Fibroblast of gingiva (primary cell): ENCODE results near the gene RGS6.
A peak's percentile ranks its signal among the peaks of the same experiment; 100 is the strongest.

ENCODE experiments used
- DNase-seq: peaks from one replicate; pipeline ENCODE4 v3.0.0-alpha.2; 2011; ENCODE audit warnings: low read depth

The RGS6 gene

DNA sequence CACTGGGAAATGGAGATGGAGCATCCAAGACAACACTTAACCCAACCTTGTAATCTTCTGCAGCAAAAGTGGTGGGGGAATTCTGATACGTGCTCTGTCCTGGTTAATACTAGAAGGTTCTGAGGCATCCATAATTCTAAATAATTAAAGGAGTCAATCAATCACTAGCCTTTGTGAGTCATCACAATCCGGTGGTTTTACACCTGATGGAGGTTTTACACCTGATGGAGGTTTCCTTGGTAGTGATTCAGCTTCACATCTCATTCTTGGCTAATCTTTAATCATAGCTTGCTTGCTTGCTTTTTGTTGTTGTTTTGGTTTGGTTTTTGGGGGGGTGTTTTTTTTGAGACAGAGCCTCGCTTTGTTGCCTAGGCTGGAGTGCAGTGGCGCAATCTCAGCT, 618.3 kb downstream of the RGS6 start:
- no peak for DNase-seq

GRCh38 chr14:72552236-72552635, 620.0 kb downstream of the RGS6 start:
- DNase-seq, result no peak

DNA sequence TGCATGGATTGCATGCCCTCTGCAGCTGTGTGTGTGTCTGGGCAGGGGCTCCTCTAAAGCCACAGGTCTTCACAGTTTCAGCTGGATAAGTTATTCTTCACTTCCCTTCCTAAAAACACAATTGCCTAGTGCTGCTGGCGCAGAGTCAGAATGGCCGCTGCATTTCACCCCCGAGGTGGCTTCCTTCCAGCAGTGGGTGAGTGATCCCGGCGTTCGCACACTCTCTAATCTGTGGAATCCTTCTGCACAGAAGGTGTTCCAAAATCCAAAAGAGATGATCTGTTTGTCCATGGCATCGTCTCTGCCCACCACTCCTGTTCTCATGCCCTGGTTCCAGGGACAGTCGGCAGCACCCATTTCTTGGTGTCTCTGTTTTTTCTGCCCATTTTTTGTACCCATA, 620.9 kb downstream of the RGS6 start:
- no peak for DNase-seq

DNA sequence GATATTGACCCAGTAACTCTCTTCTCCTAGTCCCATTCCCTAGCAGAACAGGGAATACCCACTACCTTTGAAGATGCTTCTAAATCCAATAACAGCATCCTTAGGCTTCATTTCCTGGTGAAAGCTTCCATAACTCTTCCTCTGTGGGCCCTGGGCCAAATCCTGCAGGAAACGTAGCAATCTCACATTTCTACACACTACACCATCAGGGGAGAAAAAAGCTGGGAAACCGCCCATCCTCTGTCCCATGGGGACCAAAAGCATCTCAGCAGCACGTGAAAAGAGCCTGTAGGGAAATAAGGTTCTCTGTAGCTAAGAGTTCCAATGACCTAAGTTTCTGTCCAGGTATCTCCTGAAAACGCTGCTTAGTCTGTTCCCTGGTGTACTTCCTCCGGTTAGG, 621.4 kb downstream of the RGS6 start:
- peak; percentile 24 for DNase-seq

- no peak for DNase-seq
Observed at GRCh38 chr14:72554401-72554800, 622.2 kb downstream of the RGS6 start.

- DNase-seq, result no peak
Observed at GRCh38 chr14:72554994-72555608, 622.9 kb downstream of the RGS6 start.

DNA sequence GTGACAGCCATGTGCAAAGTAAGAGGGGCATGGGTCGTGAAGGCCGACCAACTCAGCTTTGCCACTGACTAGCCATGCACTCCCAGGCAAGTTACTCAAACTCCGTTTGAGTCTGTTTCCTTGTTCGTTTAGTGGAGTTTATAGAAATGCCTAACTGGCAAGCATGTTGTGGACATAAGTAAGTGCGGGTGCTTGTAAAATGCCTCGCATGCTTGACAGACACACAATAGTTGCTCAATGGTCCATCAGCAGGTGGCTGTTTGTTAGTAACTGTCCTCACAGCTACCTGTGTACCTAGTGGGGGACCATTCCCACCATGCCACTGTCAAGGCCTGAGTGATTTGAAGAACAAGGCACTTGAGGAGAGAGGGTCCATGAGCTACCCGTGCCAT, 623.4 kb downstream of the RGS6 start:
- DNase-seq, result no peak

DNA sequence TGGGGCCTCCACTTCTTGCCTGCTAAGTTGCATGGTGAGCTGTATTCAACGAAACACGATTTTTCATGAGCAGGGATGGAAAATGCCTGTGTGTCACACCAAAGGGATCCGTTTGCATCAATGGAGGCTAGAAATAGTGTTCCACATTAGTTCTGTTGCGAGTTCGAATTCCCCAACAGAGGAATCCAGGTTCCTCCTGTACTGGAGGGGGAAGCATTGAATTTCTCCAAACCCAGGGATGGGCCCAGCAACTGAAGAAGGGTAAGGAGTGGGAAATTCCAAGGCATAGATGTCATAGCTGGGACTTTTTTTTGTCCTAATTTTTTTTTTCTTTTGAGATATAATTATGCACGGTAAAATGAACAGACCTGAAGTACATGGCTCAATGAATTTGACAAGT, 625.4 kb downstream of the RGS6 start:
- no peak for DNase-seq

DNA sequence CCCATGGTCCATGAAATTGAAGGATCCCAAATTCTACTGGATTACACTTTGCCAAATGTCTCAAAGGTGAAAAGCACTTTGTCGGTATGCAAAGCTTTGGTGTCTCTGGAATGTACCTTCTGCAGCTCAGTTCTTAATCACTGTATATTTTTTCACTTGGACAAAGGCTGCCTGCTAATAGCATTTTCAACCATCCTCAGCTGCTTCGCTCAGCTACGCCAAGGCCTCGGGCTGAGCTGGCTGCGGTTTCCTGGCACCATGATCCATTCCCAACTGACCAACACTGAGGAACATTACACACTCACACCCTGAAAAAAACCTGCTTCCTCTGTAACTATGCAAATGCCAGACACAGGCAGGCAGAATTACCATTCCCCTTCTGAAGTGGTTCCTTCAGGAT, 626.5 kb downstream of the RGS6 start:
- DNase-seq, result peak; percentile 90

DNA sequence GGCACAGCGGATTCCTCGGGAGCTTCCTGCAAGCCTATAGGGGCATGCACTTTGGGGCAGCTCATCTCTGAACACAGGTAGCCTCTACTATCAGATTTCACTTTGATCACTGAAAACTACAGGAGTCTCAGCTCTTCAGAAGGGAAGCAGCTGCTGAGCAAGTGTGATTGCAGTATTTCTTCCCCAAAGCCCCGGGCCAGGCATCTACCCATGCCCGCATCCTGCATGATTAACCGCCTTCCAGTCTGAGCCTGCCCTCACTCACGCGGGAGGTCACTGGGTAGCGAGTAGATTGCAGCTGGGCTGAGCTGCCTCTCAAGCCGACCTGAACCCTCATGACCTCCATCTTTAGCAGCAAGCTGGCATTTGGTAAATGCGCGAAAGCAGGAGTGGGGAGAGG, 627.0 kb downstream of the RGS6 start:
- peak; percentile 24 for DNase-seq

- DNase-seq, result no peak
Observed at GRCh38 chr14:72559669-72560255, 627.5 kb downstream of the RGS6 start.

DNA sequence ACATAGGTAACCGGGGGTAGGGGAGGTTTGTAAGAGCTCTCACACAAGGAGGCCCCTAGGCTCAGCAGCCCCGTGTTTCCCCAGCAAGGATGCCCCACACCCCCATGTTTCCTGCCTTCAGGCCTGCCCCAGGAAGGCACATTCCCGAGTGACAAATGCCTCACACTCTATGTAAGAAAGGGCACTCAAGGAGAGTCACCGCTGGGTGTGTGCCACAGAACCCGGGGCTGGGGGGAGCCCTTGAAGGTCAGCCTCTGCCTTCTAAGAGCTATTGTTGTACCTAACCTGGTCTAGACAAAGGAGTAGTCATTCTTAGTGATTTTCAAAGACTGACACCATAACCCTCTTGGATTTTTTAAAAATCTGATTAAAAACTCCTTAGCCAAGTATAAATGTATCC, 628.1 kb downstream of the RGS6 start:
- no peak for DNase-seq

- DNase-seq, result no peak
Observed at GRCh38 chr14:72560889-72561493, 628.8 kb downstream of the RGS6 start.

GRCh38 chr14:72562300-72562699, 630.1 kb downstream of the RGS6 start:
- DNase-seq, result no peak

DNA sequence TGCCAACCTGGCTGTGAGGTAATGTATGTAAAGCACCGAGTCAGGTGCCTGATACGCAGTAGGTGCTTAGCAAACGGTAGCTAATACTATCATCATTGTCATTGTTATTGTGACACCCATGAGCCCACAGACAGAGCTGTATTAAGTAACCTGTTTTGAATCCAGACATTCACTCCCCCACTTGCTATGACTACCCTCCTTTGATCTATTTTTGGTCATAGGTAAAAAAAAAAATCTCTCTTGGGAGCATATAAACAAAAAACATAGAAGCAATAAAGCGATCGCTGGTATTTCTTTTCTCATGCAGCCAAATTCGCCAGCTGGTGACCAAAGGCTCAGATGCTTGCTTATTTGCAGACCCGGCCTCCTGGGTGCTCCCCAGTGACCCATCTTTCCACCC, 631.4 kb downstream of the RGS6 start:
- DNase-seq, result no peak

DNA sequence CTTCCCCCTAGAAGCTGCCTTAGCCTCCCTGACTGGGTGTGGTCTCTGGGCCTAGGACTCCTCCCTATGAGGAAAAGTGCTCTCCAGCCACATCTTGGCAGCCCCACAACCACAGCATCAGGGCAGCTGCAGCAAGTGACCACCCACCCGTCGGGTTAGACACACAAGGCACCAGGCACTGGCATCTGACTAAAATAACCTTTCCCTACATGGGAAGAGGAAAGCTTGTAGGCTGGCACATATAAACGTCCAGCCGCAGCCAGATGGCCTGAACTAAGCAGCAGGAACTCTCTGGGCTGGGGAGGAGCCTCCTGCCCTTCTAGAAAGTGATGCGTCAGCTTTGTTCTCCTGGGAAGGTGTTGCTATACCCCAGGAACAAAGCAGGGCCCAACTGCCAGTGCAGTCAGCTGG, 632.9 kb downstream of the RGS6 start:
- peak; percentile 33 for DNase-seq

DNA sequence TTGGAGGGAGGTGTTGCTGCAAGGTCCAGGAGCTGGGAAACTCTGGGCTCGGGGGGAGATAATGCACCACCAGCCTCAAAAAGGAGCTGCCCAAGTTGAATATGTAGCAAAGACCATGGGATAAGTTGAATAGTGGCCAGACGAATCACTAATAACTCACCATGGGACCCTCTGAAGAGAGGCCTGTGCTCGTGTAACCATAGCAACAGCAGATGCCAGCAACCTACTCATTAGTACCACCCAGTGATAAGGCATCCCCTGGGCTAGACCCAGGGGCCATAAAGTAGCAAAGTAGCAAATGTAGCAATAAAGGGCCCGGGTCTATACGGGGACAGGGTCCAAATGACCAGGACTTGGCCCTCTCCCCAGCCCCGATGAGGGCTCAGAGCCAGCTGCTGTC, 633.7 kb downstream of the RGS6 start:
- no peak for DNase-seq

GRCh38 chr14:72567226-72567625, 635.0 kb downstream of the RGS6 start:
- DNase-seq, result no peak

DNA sequence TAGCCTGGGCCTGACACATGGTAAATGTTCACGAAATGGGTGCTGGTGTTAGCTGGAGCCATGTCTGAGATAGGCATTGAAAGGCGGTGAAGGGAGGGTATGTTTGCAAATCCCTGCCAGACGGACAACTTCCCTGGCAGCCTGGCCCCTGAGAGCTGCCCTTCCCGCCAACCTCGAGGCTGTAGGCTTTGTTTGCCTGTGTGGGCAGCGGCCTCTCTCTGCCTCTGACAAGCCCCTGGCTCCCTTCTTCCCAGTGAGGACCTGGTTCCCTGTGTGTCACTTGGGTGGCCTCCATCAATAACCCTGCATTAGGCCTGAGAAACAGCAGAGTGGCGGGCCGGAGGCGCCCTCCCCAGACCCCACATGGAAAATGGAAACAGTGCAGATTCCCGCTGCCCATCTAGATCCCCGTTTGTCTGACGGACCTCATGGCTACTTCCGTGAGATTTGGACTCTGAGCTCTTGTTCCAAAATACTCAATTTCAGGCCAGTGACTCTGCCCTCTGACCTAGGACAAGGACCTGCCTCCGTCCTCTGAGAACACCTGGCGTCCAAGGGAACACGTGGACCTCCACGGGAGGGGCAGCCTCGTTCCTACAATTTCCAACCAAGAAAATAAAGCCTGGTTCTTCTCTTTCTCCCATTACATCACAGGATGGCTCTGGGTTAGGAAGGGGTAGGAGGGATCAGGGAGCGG, 636.2 kb downstream of the RGS6 start:
- DNase-seq, result no peak

- DNase-seq, result no peak
Observed at GRCh38 chr14:72573725-72574417, 641.6 kb downstream of the RGS6 start.

DNA sequence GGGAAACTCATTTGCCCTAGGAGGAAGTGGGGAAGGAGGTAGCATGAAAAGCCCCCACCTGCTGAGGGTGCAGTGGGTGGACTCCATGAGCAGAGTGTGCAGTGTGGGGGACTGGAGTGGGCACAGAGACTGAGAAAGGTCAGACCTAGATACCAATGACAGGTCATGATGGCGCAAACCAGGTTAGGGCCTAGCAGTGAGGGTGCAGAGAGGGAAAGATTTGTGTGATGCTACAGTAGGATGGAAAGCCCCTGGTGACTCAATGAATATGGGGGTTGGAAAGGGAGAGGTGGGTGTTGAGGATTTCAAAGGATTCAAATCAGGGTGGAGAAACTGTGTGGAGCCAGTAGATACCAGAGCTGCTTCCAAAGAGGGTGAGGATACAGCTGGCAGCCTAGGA, 642.5 kb downstream of the RGS6 start:
- no peak for DNase-seq

DNA sequence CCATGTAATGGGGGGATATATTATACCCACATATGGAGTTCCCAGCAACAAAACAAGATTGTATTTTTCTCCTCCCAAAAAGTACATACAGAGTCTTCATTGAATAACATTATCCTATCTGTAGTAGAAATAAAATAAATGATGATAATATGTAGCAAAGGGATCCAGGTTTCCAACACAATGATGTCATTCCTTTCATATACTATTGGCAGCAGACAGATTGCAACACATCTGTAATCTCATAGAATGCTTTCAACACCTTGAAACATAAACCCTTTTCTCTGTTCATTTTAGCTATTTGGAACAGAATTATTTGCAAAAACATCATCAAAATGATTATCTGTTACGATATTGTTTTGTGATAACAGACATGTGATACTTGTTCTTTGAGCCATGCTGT, 644.0 kb downstream of the RGS6 start:
- no peak for DNase-seq

- DNase-seq, result no peak
Observed at GRCh38 chr14:72577521-72577920, 645.3 kb downstream of the RGS6 start.
